HG03025 (cell line): ENCODE results near the gene GRIA4.

ENCODE experiments used
- ATAC-seq: cut with Tn5 transposase; IDR thresholded peaks from one replicate; pipeline ENCODE4 v1.9.1; 2021; ENCODE audit warnings: mild to moderate bottlenecking, moderate library complexity; ENCODE audit not compliant: unreplicated experiment, low FRiP score

Gene GRIA4

DNA sequence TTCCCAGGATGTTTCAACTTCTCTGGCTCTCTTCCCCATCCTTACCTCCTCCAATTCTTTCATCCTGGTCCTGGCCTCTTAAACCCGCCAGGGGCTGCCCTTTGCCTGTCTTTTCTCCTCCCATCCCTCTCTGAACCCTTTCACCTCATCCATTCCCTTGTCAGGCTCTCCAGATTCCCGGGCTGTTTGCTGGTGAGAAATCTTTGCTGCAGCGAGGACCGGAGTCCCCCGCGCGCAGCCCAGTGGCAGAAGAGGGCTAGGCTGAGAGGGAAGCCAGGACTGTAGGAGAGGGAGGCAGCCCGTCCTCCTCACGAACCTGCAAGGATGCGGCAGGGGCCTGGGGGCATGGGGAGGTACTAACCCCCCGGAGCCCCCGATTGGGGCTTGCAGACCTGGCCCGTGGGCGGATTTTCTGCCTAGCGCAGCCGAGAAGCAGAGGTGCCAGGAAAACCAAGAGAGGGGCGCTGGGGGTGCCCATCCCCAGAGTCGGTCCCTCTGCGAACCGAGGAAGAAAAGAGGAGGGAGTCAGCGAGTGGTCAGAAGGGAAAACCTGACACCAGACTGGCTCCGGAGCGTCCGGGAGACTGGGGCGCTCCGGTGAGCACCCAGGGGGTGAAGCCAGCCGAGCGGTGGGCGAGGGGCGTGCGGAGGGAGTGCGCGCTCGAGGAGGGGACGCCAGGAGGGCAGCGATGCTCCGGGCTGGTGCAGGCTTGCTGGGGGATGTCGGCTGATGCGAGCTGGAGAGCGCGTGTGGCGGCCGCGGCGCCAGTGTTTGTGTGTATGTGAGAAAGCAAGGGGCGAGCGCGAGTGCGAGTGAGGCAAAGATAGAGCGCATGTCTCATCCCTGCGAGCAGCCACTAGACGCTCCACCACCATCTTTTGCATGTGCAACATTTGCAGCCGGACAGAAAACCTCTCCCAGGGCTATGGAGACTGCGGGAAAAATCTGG is at the start of gene GRIA4:
TSS of gene GRIA4 (plus strand) at position 242 of the 950 bp plus-strand sequence. CDS start 925 bp downstream, outside the sequence.
- no peak for ATAC-seq

DNA sequence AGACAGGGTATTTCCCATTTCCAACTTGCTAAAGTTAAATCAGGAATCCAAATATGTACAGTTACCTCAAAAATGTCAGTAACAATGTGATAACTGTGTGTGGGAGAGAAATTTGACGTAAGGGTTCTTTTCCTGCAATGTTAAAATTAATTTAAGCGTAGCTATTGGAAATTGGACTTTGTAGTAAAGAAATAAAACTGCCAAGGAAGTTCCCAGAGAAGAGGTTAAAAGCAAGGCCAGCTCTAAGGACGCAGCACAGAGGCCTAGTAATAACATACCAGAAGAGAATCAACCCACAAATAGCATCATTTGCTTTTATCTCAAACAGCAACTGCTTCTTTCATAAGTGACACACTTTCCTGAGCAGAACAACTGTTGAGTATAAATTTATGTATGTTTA is 36.8 kb upstream of the GRIA4 start:
- ATAC-seq = no peak

DNA sequence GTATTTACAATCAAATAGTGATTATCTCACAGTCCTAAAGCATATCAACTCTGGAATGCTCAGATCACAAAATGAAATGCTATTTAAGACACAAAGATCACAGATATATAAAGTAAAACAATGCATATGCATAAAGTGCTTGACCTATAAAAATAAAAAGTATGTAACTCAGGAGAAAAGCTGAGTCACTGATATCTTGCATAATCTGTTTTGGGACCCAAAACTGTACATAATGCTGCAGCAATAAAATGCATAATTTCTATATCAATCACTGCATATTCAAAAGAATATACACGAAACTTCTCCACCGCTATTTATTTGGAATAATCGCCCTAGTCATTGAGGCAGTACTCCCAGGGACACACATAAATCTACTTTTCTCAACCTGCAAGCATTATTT is 34.9 kb upstream of the GRIA4 start:
- ATAC-seq = no peak

DNA sequence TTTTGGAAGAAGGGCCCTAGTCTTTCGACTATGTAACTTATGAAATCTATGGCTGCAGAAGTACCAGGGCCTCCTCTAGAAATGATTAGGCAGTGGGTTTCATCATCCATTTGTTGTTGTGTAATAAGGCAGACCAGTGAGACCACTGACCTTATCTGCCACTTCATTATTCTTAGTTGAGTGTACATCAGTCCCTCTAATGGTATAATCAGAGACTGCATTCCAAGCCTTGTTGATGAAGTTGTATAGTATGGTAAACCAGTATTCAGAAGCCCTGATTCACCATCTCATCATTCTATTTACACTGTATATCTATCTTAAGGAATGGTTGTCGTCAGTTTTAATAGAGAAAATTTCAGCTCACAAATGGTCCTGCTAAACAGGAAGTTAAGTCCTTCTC is 32.2 kb upstream of the GRIA4 start:
- no peak for ATAC-seq

DNA sequence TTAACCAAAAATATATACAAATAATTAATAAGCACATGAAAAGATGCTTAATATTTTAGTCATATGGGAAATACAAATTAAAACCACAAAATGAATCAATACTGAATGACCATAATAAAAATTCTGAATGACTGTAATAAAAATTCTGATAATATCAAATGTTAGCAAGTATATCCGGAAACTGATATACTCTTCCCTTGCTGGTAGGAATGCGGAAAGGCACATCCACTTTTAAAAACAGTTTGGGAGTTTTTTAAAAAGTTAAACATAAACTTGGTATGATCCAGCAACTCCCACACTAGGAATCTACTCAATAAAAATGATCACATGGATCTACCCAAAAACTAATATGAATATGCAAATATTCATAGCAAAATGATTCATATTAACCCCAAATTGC is 30.8 kb upstream of the GRIA4 start:
- no peak for ATAC-seq

DNA sequence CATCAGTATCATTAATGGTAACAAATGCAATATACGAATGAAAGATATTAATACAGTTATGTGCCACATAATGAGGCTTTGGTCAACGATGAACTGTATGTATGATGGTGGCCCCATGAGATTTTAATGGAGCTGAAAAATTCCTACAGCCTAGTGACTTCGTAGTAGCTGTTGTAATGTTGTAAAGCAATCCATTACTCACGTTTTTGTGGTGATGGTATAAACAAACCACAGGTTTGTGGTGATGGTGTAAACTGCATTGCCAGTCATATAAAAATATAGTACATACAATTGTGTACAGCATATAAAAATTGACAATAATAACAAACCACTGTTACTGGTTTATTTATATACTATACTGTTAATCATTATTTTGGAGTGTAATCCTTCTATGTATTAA is 27.4 kb upstream of the GRIA4 start:
- no peak for ATAC-seq

DNA sequence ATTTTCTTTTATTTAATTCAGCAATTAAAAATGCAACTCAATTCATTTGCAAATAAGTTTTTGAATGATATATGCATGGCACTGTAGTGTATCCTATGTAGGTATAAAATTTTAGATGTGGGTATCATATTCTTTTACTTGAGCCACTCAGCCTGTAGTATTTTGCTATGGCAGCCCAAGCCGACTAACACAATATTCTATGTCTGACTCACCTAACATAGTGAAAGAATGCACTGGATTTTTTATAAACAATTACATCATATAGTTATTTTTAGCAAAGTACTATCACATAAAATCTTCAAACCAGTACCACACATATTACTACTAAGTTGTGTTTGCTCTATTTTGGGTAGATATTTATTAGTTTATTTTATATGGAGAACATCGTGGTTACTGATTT is 21.9 kb upstream of the GRIA4 start:
- ATAC-seq = no peak

DNA sequence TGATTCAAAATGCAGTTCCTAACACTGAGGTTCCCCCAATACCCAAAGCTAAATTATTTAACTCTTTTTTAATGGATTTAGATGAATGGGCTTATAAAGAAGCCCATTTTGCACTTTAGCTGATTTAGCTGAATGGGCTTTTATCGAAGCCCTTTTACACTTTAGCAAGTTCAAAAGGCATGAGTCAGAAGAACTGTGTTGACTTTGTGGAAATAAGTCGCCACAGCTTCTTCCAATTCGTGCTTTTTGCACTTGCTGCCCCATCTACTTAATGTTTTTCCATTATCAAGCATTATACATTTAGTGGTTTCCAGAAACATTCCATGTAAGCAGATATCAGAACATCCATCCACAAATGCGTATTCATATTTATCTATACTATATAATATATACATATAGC is 20.5 kb upstream of the GRIA4 start:
- no peak for ATAC-seq

DNA sequence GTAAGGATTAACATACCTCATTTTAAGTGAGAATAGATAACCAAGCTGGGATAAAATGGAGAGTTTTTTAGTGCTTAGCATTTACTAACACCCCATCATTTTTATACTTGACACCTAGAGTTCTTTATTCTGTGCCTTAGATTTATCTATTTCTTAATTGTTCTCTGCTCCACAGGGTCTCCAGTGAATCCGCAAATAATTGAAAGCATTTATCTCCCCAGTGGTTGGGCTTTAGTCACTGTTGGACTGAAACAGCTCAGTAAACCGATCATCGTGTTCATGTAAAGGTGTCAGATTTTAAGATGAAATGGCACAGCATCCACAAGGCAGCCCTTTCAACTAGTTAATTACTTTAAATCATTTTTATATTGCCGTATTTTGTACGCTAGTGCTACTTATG is 17.8 kb upstream of the GRIA4 start:
- no peak for ATAC-seq

DNA sequence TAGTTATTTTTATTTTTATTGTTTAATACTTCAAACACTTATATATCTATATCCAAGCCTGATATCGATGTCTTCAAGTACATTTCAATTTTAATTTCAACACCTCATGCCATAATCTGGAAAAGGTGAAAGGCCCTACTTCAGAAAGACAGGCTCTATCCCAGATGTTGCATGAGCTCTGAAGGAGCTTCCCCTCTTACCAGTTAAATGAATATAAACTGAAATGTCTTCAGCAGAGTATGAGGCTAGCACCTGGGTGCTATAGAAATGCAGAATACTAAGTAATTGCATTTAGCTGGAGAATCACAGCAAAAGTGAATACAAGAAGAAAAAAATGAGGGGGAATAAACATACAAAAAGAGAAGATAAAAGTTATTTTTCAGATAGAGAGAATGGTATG is 11.5 kb upstream of the GRIA4 start:
- no peak for ATAC-seq

DNA sequence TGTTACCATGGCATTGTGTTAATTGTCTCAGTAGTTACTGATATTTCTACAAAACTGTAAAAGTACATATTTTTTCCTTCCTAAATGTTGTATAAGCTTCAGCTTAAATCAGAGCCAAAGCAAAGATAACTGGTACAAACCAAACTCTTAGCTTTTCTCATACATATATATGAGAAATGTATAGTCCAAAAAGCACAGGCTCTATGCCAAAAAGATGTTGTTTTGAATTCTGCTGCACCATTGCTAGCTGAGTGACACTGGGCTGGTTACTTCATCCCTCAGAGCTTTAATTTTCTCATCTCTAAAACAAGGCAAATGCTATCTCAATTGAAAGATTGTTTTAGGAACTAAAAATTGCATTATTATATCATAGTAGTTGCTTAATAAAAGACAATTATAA is 6.7 kb upstream of the GRIA4 start:
- no peak for ATAC-seq

DNA sequence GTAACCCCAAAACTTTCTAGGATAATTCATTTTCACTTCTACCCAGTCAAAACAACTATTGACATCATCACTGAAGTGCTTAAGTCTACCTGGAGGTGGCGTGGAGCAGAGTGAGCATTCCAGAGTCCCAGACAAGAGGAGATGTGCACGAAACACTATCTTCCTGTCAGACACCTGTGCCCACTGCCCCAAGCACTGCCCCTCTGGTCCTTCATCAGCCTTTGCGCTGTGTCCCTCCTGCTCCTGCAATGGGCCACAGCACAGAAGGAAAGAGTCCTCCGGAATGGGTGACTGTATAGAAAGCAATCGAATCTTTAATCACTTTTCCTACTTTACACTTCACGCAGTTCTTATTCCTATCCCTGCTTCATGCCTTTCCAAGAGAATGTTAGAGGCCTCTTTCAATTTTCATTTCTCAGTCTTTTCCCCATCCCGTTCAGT is 512 bp upstream of the GRIA4 start:
- no peak for ATAC-seq

DNA sequence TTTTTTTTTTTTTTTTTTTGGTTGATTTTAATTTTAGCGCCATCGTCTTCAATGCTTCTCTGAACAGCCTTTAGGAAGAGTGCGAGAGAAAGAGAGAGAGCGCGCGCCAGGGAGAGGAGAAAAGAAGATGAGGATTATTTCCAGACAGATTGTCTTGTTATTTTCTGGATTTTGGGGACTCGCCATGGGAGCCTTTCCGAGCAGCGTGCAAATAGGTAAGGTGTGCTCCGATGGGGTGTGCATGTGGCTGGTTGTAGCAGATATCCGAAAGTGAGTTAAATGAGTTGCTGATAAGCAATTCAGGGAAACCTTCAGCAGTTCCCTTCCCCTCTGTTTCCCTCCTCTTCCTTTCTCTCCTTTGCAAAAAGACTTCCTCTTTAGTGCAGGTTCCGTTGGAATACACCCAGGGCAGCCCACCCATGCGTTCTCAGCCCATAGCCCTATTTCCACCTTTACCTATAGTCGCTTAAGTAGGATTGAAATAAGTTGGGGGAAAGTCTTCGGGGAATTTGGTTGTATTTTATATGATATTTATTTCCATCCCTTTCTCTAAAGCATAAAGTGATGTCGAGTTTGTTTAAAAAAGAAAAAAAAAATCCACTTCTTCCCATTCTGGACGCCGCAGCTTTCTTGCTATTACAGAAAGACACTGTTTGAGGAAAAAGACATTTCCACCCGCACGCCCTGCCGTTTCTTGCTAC is 1.1 kb downstream of the GRIA4 start:
- ATAC-seq = no peak

DNA sequence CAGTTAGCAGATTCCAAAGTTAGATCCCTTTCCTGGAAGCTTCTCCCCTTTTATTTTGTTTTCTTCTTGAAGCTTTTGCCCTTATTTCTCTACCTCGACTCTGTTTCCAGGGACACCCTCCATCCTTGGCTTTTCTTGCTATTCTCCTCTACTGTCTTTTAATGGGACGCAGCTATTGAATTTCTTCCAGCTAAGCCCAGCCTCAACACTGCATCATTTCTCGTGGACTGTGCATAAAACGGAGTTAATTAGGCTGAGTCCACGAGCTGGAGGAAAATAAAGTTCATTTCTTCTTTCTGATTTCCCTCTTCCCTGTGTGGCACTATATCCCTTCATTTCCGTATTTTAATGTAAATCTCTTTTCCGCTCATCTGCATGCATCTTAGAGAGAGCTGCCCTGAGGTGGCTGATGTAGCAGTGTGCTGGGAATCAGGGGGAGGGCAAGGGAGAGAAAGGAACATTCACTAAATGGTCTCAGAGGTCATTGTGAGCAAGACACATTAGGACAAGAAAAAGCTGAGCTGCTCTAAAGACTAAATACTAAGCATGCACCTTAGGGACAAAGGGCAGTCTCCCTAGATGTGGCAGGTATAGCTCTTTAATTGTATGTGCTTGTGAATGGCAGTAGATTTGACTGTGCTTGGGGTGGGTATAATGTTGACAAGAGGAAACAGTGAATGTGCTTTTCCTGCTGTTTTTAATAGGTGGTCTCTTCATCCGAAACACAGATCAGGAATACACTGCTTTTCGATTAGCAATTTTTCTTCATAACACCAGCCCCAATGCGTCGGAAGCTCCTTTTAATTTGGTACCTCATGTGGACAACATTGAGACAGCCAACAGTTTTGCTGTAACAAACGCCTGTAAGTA is 1.9 kb downstream of the GRIA4 start:
- no peak for ATAC-seq

DNA sequence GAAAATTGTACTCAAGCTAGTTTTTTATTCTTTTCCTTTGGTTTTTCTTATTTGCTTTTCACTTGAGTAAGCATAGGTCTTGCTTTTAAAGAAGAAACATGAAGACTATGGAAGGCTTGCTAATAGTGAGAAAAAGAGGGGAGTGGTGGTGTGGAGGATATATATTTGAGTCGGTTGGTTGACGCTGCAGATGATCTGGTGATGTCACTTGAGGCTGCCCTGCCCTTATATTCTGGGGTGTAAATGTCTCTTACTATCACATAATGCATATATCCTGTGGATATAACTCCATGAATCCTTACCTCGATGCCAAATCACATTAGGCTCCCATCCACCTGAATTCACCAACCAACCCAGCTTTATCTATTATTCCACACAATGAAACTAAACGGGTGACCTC is 2.9 kb downstream of the GRIA4 start:
- ATAC-seq = no peak

DNA sequence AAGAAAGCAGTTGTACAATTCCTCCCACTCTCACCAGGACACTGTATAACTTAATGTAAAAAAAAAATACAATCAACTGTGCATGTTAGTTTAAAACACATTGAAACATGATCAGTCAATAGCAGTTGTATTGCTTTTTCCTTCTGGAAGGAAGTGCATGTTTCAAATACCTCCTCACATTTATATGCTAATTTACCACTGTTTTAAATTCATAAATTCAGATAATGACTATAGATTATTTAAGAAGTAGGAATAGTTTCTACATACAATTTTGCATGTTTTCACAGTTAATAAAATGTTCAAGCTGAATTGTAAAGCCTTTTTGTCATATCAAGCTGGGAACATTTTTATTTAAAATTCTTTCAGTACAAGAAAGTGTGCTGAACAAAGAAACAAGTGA is 3.3 kb downstream of the GRIA4 start:
- no peak for ATAC-seq

DNA sequence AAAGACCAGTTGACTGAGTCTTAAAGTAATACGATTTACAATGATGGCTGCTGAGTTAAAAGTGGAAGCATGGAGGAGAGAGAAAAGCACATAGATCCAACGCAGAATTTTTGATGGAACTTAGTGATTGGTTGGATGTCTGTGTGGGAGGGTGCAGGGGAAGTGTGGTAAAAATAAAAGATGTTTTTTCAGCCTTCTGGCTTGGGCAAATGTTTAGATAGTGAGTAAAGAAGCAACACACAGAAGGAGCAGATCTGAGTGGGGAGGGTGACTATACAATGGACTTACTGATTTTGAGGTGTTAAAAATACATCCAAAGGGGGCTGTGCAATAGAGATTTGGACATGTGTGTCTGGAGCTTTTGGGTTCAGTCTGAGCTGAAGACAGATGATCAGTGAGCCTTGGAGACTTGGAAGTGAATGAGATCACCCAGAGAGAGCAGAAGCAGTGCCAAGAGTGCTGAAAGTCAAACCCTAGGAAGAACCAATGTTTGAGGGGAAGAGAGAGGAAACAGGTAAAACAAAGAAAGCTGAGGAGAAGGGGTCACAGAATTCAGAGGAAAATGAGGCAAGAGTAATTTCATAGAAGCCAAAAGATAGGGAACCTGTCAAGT is 8.6 kb downstream of the GRIA4 start:
- no peak for ATAC-seq

DNA sequence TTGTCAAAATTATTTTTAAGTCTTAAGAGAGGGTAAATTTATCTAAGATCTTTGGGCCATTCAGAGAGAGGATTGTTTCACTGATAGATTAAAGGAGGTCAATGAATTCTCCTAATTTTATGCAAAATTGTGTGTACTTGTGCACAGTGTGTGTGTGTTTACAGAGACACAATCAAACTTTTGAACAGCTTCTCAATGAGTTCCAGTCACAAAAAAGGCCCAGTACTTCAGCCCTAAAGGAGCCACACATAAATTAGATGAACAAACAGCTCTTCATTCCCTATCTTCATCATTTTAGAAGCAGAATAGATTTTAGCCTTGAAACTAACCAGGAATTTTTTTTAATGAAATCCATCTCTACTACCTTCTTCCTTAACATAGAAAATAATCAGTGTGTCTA is 9.7 kb downstream of the GRIA4 start:
- ATAC-seq = no peak

DNA sequence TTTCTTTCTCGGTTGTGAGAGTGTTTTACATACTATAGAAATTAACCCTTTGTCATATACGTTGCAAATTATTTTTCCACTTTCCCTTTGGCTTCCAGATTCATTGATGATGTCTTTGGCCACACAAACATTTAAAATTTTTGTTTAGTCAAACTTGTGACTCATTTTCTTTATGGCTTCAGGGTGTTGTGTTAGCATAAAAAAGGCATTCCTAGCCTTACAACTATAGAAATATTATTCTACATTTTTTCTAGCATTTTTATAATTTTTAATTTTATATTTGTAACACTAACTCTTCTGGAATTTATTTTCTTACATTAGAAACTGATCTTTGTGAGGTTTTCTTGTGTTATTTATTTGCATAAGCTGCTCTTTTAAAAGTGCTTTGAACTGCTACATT is 12.1 kb downstream of the GRIA4 start:
- no peak for ATAC-seq

DNA sequence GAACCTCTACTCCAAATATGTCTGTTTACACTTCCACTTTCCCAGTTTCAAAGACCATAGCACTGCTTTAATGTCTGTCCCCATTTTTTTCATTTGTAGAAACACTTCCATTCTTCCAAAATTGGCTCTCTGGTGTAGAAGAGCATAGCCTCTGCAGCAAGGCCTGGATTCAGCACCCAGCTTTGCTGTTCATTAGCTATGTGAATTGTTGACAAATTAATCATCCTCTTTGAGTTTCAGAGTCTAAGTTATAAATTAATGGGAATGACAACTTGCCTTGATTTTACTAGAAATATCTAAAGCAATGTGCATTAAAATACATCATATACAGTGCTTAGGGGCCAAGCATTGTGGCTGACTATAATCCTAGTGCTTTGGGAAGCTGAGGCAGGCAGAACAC is 22.4 kb downstream of the GRIA4 start:
- ATAC-seq = no peak
